K562 (cell line): ENCODE results near the gene TCP10L. TPM values are rescaled to one million over a fixed set of nuclear protein-coding genes. Genes with fewer than 3 reads are reported as not detected.

ENCODE experiments used
- ATAC-seq: fragments of 200-7000 bp; cut with Tn5 transposase; 3 replicates; pipeline ENCODE4 v1.9.1; 2020; ENCODE audit warnings: moderate library complexity
- BruUV-seq: library from RNA; stranded (reverse); fragments of 400-500 nt; replicated peaks from 2 replicates; lab custom pipeline; 2021; lab: Mats Ljungman, UMichigan
- CTCF ChIA-PET: fragments of 300-600 bp; formaldehyde crosslinking; extraction: SDS; loops from one replicate; lab custom pipeline; 2021; ENCODE audit warnings: low intra/inter-chr PET ratio; lab: Yijun Ruan, JAX
- POLR2A ChIA-PET: fragments of 300-600, 350-650 bp; sonication (Branson Sonifier 250); formaldehyde crosslinking; extraction: SDS; loops from one replicate; lab custom pipeline; 2021; ENCODE audit warnings: antibody characterized with exemption, inconsistent platforms; lab: Yijun Ruan, JAX
- DNase-seq, 4 experiments: peaks; one replicate each; pipeline versions ENCODE4 v3.0.0 to v3.0.0-alpha.2; 2011 to 2018; ENCODE audit warnings: low spot score in 3 of 4, mixed read lengths in 3 of 4; ENCODE audit errors: extremely low read depth in 1 of 4
- FAIRE-seq: peaks from 2 replicates; lab custom pipeline; 2011; peaks lifted over from hg19 to GRCh38; lab: Jason Lieb, UNC
- H2AFZ ChIP-seq: 2 replicates; pipeline ENCODE4 v1.6.0; 2011; ENCODE audit warnings: low read depth, low read length, control low read depth, inconsistent platforms
- H3K27ac ChIP-seq: fragments of 200-600 bp; 3 replicates; pipeline ENCODE4 v1.8.0; 2011; ENCODE audit warnings: low read depth, mild to moderate bottlenecking, control low read depth, inconsistent platforms, low read length, moderate library complexity, mixed read lengths; ENCODE audit errors: extremely low read depth
- H3K27me3 ChIP-seq, 2 experiments: fragments of 300-600 bp in 1 of 2; 2 replicates in 1 of 2; 3 replicates in 1 of 2; pipeline versions ENCODE4 v1.6.0 to v1.8.0; 2011; ENCODE audit warnings: inconsistent platforms in 2 of 2, low read length in 2 of 2, mild to moderate bottlenecking in 1 of 2, mixed read lengths in 1 of 2, moderate library complexity in 1 of 2; ENCODE audit not compliant: control insufficient read depth in 2 of 2, insufficient read depth in 2 of 2
- H3K36me3 ChIP-seq: fragments of 300-600 bp; 3 replicates; pipeline ENCODE4 v1.8.0; 2011; ENCODE audit warnings: mild to moderate bottlenecking, low read length, inconsistent platforms; ENCODE audit not compliant: control insufficient read depth, insufficient read depth
- H3K4me1 ChIP-seq, 2 experiments: fragments of 200-600 bp in 1 of 2; replicated peaks in 1 of 2; 2 replicates in 1 of 2; 3 replicates in 1 of 2; pipeline versions ENCODE4 v1.5.1 to v1.8.0; 2011; ENCODE audit warnings: inconsistent platforms in 2 of 2, low read length in 2 of 2, mild to moderate bottlenecking in 1 of 2, mixed read lengths in 1 of 2, moderate library complexity in 1 of 2; ENCODE audit not compliant: control insufficient read depth in 2 of 2, insufficient read depth in 2 of 2
- H3K4me2 ChIP-seq: 2 replicates; pipeline ENCODE4 v1.6.1; 2011; ENCODE audit warnings: low read length, control low read depth, inconsistent platforms, mixed read lengths; ENCODE audit not compliant: insufficient read depth
- H3K4me3 ChIP-seq: fragments of 200-600 bp; sonication (generic), shearing (Covaris generic); 2 replicates; pipeline ENCODE4 v1.5.1; 2016; ENCODE audit warnings: control low read depth, inconsistent platforms
- H3K79me2 ChIP-seq: fragments of 200-600 bp; 3 replicates; pipeline ENCODE4 v1.8.0; 2011; ENCODE audit warnings: low read length, inconsistent platforms; ENCODE audit not compliant: control insufficient read depth, insufficient read depth
- H3K9ac ChIP-seq, 2 experiments: 2 replicates each; pipeline versions ENCODE4 v1.6.0 to v1.6.1; 2011; ENCODE audit warnings: low read depth in 2 of 2, low read length in 2 of 2, control low read depth in 1 of 2, inconsistent platforms in 1 of 2, mild to moderate bottlenecking in 1 of 2, mixed read lengths in 1 of 2; ENCODE audit not compliant: insufficient read depth in 1 of 2
- H3K9me1 ChIP-seq: one replicate; pipeline ENCODE4 v1.6.0; 2011; ENCODE audit warnings: inconsistent platforms, mild to moderate bottlenecking, low read length, moderate library complexity; ENCODE audit not compliant: control insufficient read depth, insufficient read depth
- H3K9me3 ChIP-seq: replicated peaks from 2 replicates; pipeline ENCODE4 v1.5.1; 2011; ENCODE audit warnings: low read depth, low read length, inconsistent platforms; ENCODE audit not compliant: control insufficient read depth, insufficient read depth
- H4K20me1 ChIP-seq: replicated peaks from 2 replicates; pipeline ENCODE4 v1.6.1; 2011; ENCODE audit warnings: low read length, inconsistent platforms, mixed read lengths; ENCODE audit not compliant: control insufficient read depth, insufficient read depth
- ADNP ChIP-seq: fragments of 200-800 bp; sonication (Bioruptor generic); IDR thresholded peaks from 2 replicates; pipeline ENCODE4 v1.6.1; 2016; ENCODE audit warnings: missing genetic modification characterization, missing compliant biosample characterization
- CHD2 ChIP-seq: IDR thresholded peaks from 2 replicates; pipeline ENCODE4 v1.6.1; 2011; ENCODE audit warnings: low read depth, low read length
- GABPB2 ChIP-seq: fragments of 250-450 bp; sonication (Bioruptor Pico); conservative IDR thresholded peaks from 2 replicates; pipeline ENCODE4 v1.5.1; 2021; ENCODE audit warnings: mild to moderate bottlenecking
- MTA1 ChIP-seq: fragments of 450-650 bp; IDR thresholded peaks from 2 replicates; pipeline ENCODE4 v1.6.1; 2017; ENCODE audit warnings: borderline replicate concordance
- MYNN ChIP-seq, 2 experiments: sonication (generic); formaldehyde crosslinking in 1 of 2; IDR thresholded peaks; 2 replicates each; pipeline versions ENCODE4 v1.5.0 to v1.6.1; 2016 to 2020; ENCODE audit warnings: antibody characterized with exemption in 1 of 2, missing genetic modification reagents in 1 of 2
- NFIC ChIP-seq: fragments of 450-650 bp; IDR thresholded peaks from 2 replicates; pipeline ENCODE4 v1.6.1; 2017; ENCODE audit warnings: mild to moderate bottlenecking, inconsistent platforms
- SMARCA4 ChIP-seq: fragments of 450-650 bp; IDR thresholded peaks from 2 replicates; pipeline ENCODE4 v1.6.1; 2016
- ZFP36 ChIP-seq: fragments of 150-350 bp; IDR thresholded peaks from 2 replicates; pipeline ENCODE4 v1.6.1; 2018; ENCODE audit warnings: low read length, low read depth; ENCODE audit not compliant: partially characterized antibody
- ZNF324 ChIP-seq: fragments of 250-450 bp; sonication (Bioruptor Pico); IDR thresholded peaks from 2 replicates; pipeline ENCODE4 v1.4.0; 2020; ENCODE audit warnings: mild to moderate bottlenecking
- ZNF764 ChIP-seq: fragments of 250-450 bp; sonication (Bioruptor Pico); IDR thresholded peaks from 2 replicates; pipeline ENCODE4 v1.4.0; 2020; ENCODE audit warnings: low read depth, mild to moderate bottlenecking, moderate library complexity
- ZZZ3 ChIP-seq: fragments of 450-650 bp; IDR thresholded peaks from 2 replicates; pipeline ENCODE4 v1.6.1; 2016; ENCODE audit warnings: antibody characterized with exemption, mild to moderate bottlenecking, moderate library complexity
- WGBS: fragments of 100-300 bp; shearing (Covaris generic); methylation state at CpG from one replicate; pipeline ENCODE4 v1.1.6; 2016; ENCODE audit warnings: low coverage, mixed read lengths; ENCODE audit not compliant: insufficient coverage; ENCODE audit errors: missing lambda C conversion rate; 5-methylcytosine and 5-hydroxymethylcytosine counted together
- in situ Hi-C: fragments of 300-500 bp; cut with MboI; formaldehyde crosslinking; loops from 4 replicates; pipeline ENCODE4 v1.15.0; 2018; ENCODE audit warnings: inconsistent platforms, mixed read lengths
- intact Hi-C: fragments of 100-400 bp; cut with micrococcal nuclease; formaldehyde crosslinking; loops from 2 replicates; pipeline ENCODE4 v1.14.2; 2022
- polyA plus RNA-seq, 8 experiments: library from polyadenylated mRNA; depleted of rRNA in 4 of 8; stranded (reverse) in 5 of 8; unstranded in 3 of 8; fragments of >200 nt; fragmentation: Nextera tagmentation in 2 of 8; fragmentation: Illumina TruSeq in 1 of 8; extraction: Ambion mirVana in 2 of 8; extraction: Trizol in 1 of 8; gene quantifications; 2 replicates each; pipeline versions ENCODE4 v1.2.1 to v1.2.3, GENCODE V29; 2011 to 2014; ENCODE audit warnings: inconsistent platforms in 1 of 8, missing spikeins in 1 of 8
- total RNA-seq, 7 experiments: library from RNA; depleted of rRNA in 6 of 7; stranded (reverse); fragments of >200 nt in 6 of 7; fragmentation: Illumina TruSeq in 2 of 7; extraction: Trizol in 2 of 7; gene quantifications; 2 replicates each; pipeline versions ENCODE4 v1.2.1 to v1.2.3, GENCODE V29; 2011 to 2021; ENCODE audit warnings: low replicate concordance in 1 of 7
- TF ChIP-seq, protein P1 (sequence below): IDR thresholded peaks from 3 replicates; pipeline ENCODE4 v1.6.1; 2011; ENCODE audit warnings: borderline replicate concordance, mild to moderate bottlenecking, moderate library complexity; ENCODE audit not compliant: insufficient read length; ENCODE audit errors: extremely low read depth
- TF ChIP-seq, protein P2 (sequence below): fragments of 250-450 bp; sonication (Bioruptor Pico); IDR thresholded peaks from 2 replicates; pipeline ENCODE4 v1.6.1; 2021; ENCODE audit warnings: mild to moderate bottlenecking
- TF ChIP-seq, protein P3 (sequence below): conservative IDR thresholded peaks from 2 replicates; pipeline ENCODE4 v1.6.1; 2011; ENCODE audit warnings: low read depth, mild to moderate bottlenecking, low read length; ENCODE audit not compliant: control insufficient read depth

Gene TCP10L
- total and polyA plus RNA-seq, 9 of the 15 experiments (the other 6 are each of a cell fraction or from before 2014, with no cell fraction given) = 0.34 to 0.91 (median 0.56) TPM; not detected in 2

DNA sequence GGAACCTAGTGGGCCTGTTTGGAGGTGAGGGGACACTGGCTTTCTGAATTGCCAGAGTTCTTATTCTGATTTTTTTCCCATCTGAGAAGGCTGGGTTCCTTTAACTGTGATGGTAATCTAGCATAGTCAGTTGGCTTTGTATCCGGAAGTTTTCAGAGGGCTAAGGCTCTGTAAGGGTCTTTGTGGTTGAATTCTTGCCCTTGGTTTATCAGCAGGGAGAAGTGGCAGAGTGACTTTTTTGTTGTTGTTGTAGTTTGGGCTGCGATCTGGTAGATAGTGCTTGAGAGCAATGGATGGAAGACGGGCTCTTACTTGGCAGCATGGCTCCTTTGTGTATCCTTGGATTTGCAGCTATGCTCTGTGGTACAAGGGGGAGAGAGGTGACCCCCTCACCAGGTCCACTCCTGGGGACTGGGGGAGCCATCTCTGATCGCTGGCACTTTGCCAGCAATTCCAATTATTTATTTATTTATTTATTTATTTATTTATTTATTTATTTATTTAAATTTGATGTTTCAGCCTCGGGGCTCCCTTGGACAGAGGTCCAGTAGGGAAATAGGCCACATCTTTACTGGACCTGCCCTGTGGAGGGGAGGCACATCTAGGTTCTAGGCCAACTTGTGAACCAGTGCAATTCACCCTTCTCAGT, 18.5 kb downstream of the TCP10L start:
- POLR2A ChIA-PET = no interaction called here
- Histone ChIP-seq H3K9ac (0 out of 4 replicates have a peak overlapping the region, but pooled peaks of 1 of the 2 experiments have one; percentile 49), H3K79me2 (no peaks in the 10 kb centered on the region), H3K9me1 (no peaks in the 10 kb centered on the region), H3K4me2 (no peak overlapping the region), H3K4me1 (peaks cover 11 to 16% of the 10 kb centered on the region in 2 experiments; a peak in 4 of 5 replicates), H2AFZ (peak overlapping the region; percentile 18; the same call in 1 of the 2 replicates), H3K9me3 (no peaks in the 10 kb centered on the region), H3K4me3 (no peak overlapping the region), H3K27me3 (no peaks in the 10 kb centered on the region), H3K27ac (no peak overlapping the region), H3K36me3 (no peaks in the 10 kb centered on the region), H4K20me1 (no peaks in the 10 kb centered on the region)
- in situ Hi-C loops (no loop called here), intact Hi-C loops (no loop called here)
- no peak for FAIRE-seq
- CTCF ChIA-PET = no interaction called here
- 38% methylated on average over 5 of the region's 5 CpGs for WGBS
- DNase-seq = no peak
- no peak for ATAC-seq
- BruUV-seq = no TSS peak
- TF ChIP-seq MYNN (IDR thresholded peaks at IDR 0.05) (no peak), MYNN (CRISPR knock-in tag; IDR thresholded peaks at IDR 0.05) (no peak), ZFP36 (no peak), SMARCA4 (no peak), ADNP (tag) (no peak), NFIC (peak; percentile 97), CHD2 (no peak), ZNF324 (CRISPR knock-in tag) (no peak), ZZZ3 (no peak), ZNF764 (CRISPR knock-in tag) (no peak), MTA1 (no peak), GABPB2 (no peak)
- TF ChIP-seq, protein P1, sequence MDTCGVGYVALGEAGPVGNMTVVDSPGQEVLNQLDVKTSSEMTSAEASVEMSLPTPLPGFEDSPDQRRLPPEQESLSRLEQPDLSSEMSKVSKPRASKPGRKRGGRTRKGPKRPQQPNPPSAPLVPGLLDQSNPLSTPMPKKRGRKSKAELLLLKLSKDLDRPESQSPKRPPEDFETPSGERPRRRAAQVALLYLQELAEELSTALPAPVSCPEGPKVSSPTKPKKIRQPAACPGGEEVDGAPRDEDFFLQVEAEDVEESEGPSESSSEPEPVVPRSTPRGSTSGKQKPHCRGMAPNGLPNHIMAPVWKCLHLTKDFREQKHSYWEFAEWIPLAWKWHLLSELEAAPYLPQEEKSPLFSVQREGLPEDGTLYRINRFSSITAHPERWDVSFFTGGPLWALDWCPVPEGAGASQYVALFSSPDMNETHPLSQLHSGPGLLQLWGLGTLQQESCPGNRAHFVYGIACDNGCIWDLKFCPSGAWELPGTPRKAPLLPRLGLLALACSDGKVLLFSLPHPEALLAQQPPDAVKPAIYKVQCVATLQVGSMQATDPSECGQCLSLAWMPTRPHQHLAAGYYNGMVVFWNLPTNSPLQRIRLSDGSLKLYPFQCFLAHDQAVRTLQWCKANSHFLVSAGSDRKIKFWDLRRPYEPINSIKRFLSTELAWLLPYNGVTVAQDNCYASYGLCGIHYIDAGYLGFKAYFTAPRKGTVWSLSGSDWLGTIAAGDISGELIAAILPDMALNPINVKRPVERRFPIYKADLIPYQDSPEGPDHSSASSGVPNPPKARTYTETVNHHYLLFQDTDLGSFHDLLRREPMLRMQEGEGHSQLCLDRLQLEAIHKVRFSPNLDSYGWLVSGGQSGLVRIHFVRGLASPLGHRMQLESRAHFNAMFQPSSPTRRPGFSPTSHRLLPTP = no peak
- TF ChIP-seq, protein P2, sequence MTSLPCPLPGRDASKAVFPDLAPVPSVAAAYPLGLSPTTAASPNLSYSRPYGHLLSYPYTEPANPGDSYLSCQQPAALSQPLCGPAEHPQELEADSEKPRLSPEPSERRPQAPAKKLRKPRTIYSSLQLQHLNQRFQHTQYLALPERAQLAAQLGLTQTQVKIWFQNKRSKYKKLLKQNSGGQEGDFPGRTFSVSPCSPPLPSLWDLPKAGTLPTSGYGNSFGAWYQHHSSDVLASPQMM (CRISPR knock-in tag) = no peak
- TF ChIP-seq, protein P3, sequence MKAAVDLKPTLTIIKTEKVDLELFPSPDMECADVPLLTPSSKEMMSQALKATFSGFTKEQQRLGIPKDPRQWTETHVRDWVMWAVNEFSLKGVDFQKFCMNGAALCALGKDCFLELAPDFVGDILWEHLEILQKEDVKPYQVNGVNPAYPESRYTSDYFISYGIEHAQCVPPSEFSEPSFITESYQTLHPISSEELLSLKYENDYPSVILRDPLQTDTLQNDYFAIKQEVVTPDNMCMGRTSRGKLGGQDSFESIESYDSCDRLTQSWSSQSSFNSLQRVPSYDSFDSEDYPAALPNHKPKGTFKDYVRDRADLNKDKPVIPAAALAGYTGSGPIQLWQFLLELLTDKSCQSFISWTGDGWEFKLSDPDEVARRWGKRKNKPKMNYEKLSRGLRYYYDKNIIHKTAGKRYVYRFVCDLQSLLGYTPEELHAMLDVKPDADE = no peak
